ENCODE data around the gene GAB1. TPM values are rescaled to one million over a fixed set of nuclear protein-coding genes. Genes with fewer than 3 reads are reported as not detected.

GAB1 gene
- total RNA-seq, 4 donors from 2014 or later: 50.4 to 65.3 (median 63.7) TPM

DNA sequence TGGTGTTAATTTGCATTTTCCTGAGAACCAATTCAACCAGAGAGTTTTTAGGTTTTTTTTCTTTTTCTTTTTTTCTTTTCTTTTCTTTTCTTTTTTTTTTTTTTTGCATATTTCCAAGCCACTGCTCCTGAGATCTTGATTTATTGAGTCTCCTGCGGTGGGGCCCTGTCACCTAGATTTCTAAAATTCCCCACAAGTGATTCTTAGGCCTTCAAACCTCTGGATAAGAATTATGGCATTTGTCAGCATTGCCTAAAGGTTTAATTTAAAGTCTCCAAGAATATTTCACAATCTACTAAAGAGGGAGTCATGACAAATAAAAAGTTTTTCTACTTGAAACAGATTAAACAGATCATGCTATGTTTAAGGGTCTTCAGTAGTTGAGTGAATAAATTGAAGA, 84.9 kb downstream of the GAB1 start:
- Histone ChIP-seq H3K27me3 (no peaks in the 10 kb centered on the region), H3K36me3 (no peaks in the 10 kb centered on the region), H3K27ac (no peak overlapping the region), H3K4me3 (no peak overlapping the region), H3K4me1 (peaks cover 0 to 3% of the 10 kb centered on the region in 2 donors), H3K9me3 (no peaks in the 10 kb centered on the region)
- DNase-seq: no peak
- no peak for TF ChIP-seq POLR2A (IDR thresholded peaks at IDR 0.05)
- TF ChIP-seq, protein P1, sequence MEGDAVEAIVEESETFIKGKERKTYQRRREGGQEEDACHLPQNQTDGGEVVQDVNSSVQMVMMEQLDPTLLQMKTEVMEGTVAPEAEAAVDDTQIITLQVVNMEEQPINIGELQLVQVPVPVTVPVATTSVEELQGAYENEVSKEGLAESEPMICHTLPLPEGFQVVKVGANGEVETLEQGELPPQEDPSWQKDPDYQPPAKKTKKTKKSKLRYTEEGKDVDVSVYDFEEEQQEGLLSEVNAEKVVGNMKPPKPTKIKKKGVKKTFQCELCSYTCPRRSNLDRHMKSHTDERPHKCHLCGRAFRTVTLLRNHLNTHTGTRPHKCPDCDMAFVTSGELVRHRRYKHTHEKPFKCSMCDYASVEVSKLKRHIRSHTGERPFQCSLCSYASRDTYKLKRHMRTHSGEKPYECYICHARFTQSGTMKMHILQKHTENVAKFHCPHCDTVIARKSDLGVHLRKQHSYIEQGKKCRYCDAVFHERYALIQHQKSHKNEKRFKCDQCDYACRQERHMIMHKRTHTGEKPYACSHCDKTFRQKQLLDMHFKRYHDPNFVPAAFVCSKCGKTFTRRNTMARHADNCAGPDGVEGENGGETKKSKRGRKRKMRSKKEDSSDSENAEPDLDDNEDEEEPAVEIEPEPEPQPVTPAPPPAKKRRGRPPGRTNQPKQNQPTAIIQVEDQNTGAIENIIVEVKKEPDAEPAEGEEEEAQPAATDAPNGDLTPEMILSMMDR (IDR thresholded peaks at IDR 0.05): no peak
- intact Hi-C loops (cut with DNase I; ENCODE audit: low total_unique reads): no loop called here

- DNase-seq: no peak
- Histone ChIP-seq H3K36me3 (no peaks in the 10 kb centered on the region), H3K4me3 (no peak overlapping the region), H3K4me1 (peaks cover 0 to 3% of the 10 kb centered on the region in 2 donors), H3K27ac (no peak overlapping the region), H3K9me3 (no peaks in the 10 kb centered on the region), H3K27me3 (no peaks in the 10 kb centered on the region)
- intact Hi-C loops (cut with DNase I; ENCODE audit: low total_unique reads): no loop called here
- TF ChIP-seq, protein P1 (IDR thresholded peaks at IDR 0.05): no peak
- no peak for TF ChIP-seq POLR2A (IDR thresholded peaks at IDR 0.05)
Measured at GRCh38 chr4:143424276-143424675, 87.6 kb downstream of the GAB1 start.

- no peaks in the 10 kb centered on the region for H3K27me3 ChIP-seq
- intact Hi-C loops (cut with DNase I; ENCODE audit: low total_unique reads): no loop called here
- TF ChIP-seq, protein P1 (IDR thresholded peaks at IDR 0.05): no peak
- no peak for TF ChIP-seq POLR2A (IDR thresholded peaks at IDR 0.05)
- H3K27ac ChIP-seq: no peak overlapping the region
- peaks cover 0 to 6% of the 10 kb centered on the region in 2 donors for H3K9me3 ChIP-seq
- no peaks in the 10 kb centered on the region for H3K4me1 ChIP-seq
- H3K36me3 ChIP-seq: no peaks in the 10 kb centered on the region
- no peak for DNase-seq
- no peak overlapping the region for H3K4me3 ChIP-seq
Measured at GRCh38 chr4:143431526-143432257, 95.0 kb downstream of the GAB1 start.

DNA sequence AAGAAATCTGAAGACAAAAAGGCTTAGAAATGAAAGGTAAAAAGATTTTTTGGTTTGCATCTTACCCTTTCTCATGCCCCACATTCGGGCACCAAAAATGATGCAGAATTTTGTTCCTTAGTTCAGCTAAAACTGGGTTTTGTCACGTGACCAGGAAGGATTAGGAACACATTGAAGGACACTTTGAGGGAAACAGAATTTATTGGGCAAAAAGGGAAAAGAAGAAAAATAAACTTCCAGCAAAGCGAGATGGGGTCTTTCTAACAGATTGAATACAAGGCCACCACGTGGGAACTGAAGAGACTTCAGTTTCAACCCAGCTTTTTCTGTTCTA, 95.5 kb downstream of the GAB1 start:
- no peaks in the 10 kb centered on the region for H3K4me1 ChIP-seq
- peaks cover 0 to 6% of the 10 kb centered on the region in 2 donors for H3K9me3 ChIP-seq
- no peak for DNase-seq
- H3K36me3 ChIP-seq: no peaks in the 10 kb centered on the region
- no peak overlapping the region for H3K4me3 ChIP-seq
- no peaks in the 10 kb centered on the region for H3K27me3 ChIP-seq
- no peak overlapping the region for H3K27ac ChIP-seq
- TF ChIP-seq, protein P1 (IDR thresholded peaks at IDR 0.05): no peak
- no peak for TF ChIP-seq POLR2A (IDR thresholded peaks at IDR 0.05)
- intact Hi-C loops (cut with DNase I; ENCODE audit: low total_unique reads): no loop called here

DNA sequence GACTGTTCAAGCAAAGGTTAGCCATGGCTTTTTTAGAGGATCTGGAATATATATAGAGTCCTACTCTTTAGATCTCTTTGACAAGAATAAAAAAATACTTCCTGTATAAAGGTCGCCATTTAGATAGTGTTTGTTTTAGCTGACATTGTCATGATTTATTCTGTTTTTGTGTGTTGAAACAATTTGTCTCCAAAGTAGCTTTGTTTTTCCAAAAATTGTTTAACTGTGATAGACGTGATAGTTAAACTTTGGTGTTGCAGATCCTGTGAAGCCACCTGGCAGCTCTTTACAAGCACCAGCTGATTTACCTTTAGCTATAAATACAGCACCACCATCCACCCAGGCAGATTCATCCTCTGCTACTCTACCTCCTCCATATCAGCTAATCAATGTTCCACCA, 96.6 kb downstream of the GAB1 start:
- Histone ChIP-seq H3K9me3 (peaks cover 0 to 6% of the 10 kb centered on the region in 2 donors), H3K27ac (no peak overlapping the region), H3K4me1 (no peaks in the 10 kb centered on the region), H3K27me3 (no peaks in the 10 kb centered on the region), H3K36me3 (no peaks in the 10 kb centered on the region), H3K4me3 (no peak overlapping the region)
- no peak for DNase-seq
- intact Hi-C loops (cut with DNase I; ENCODE audit: low total_unique reads): no loop called here
- TF ChIP-seq, protein P1 (IDR thresholded peaks at IDR 0.05): no peak
- TF ChIP-seq POLR2A (IDR thresholded peaks at IDR 0.05): no peak
